GM18526 (cell line): ENCODE measurements around the gene GLRA3.

Experiments used
- POLR2A ChIP-seq: IDR thresholded peaks from 3 replicates; pipeline ENCODE4 v1.6.1; 2011; ENCODE audit not compliant: insufficient read length; ENCODE audit errors: extremely low read depth

GLRA3 gene

DNA sequence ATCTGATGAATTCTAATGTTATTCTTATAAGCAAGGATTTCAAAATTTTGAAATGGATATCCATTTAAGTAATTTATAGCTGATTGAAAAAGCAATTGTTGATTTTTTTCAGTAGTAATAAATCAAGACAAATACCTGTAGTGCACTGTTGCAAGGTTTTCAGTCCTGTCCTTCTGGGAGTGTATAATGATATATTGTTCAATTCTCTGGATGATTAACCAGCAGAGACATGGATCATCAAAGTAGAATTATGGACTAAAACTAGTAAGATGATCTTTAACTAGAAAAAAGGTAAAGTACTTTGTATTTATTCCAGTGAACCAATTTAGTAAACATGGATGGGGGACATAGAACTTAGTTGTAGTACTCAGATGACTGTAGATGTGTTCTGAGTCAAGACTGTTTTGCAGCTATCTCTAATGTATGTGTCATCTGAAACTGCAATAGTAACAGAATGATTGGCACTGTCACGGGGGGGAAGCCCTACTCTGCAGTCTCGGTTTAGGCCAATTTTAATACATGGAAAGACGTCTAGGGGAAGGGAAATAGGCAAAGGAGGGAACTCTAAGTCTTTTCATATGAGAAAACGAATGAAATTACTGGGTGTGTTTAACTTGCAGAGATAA is 121.9 kb downstream of the GLRA3 start:
- no peak for TF ChIP-seq POLR2A

DNA sequence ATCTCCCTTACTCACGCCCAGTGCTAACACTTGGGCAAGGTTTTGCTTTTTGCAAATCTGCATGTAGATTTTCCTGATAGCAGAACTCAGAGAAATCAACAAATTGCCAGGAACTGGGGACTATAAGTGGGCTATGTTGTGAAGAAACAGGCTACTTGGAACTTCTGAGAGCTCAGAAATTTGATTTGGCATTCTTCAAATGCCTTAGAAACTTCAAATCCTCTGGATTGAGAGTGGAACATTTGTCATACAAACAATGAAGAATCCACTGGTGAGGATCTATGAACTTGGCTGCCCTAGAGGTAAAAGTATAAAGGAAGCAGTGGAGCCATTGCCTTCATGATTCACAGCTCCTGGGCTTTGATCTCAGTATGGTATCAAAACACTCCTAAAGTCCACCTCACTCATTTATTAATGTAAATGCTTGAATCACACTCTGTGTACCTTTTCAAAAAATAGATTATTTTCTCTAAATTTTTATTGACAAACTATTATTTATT is 126.0 kb downstream of the GLRA3 start:
- no peak for TF ChIP-seq POLR2A

DNA sequence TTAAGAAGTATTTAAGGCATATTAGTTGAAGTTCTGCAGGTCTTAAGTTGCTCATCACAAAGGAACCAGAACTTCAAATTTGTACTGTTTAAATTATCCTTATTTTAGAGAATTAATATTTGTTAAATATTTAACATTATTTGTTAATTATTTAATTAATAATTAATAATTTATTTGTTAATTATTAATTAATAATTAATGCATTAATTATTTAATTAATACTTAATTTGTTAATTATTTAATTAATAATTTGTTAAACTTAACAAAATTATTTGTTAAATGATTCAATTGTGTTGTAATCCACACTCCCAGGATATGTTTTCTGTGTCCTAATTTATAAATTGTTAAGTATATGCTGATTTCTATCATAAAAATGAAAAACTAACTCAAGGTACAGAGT is 129.4 kb downstream of the GLRA3 start:
- no peak for TF ChIP-seq POLR2A

DNA sequence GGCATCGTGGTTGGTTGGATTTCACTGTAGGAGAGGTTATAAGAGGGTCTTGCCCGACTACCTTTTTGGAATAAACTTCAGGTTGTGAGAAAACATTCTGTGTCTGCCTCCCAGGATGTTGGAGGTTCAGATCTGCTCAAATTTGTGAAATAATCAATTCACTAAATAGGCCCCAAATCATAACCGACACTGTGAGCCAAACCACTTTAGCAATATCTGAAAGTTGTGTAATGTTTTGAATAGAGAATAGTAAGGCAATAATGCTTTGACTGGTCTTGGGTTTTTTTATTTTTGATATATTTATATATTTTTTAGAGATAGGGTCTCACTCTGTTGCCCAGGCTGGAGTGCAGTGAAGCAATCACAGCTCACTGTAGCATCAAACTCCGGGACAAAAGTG is 131.2 kb downstream of the GLRA3 start:
- TF ChIP-seq POLR2A: no peak

DNA sequence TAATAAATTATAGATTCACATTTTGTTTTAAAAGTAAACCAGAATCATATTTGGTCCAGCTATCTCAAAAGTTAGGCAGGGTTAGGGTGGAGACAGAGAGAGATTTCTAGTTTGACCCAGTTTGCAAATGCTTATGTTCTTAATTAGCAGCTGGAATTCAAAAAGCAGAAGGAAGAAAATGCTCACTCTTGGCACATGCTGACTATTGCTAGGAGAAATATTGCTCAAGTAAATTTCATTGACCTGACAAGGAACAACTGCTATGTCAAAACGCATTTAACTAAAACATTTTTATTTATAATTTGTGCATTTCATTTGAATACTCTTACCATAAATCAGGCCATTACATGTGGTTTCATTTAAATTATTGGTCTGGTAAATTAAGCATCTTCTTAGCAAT is 131.8 kb downstream of the GLRA3 start:
- TF ChIP-seq POLR2A: no peak

DNA sequence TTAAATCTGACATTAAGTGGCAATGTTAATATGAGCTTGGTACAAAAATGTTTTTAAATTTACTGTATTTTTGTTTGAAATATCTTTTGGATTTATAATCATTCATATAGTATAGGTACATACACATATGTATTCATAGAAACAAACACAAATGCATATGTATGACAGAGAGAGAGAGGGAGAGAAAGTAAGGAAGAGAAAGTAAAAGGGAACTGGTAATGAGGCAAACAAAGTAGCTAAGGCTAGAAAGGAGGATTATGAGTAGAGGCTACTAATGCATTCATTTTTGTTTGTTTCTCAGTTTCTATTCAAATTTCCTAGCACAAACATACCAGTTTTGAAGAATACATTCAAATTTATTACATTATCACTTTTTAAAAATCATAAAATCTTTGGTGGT is 132.4 kb downstream of the GLRA3 start:
- no peak for TF ChIP-seq POLR2A

DNA sequence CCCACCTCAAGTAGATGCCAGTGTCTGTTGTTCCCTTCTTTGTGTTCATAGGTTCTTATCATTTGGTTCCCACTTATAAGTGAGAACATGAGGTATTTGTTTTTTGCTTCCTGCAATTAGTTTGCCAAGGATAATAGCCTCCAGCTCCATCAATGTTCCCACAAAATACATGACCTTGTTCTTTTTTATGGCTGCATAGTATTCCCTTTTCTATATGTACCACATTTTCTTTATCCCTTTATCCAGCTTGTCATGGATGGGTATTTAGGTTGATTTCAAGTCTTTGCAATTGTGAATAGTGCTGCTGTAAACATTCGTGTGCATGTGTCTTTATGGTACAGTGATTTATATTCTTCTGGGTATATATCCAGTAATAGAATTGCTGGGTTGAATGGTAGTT is 138.4 kb downstream of the GLRA3 start:
- TF ChIP-seq POLR2A: no peak

DNA sequence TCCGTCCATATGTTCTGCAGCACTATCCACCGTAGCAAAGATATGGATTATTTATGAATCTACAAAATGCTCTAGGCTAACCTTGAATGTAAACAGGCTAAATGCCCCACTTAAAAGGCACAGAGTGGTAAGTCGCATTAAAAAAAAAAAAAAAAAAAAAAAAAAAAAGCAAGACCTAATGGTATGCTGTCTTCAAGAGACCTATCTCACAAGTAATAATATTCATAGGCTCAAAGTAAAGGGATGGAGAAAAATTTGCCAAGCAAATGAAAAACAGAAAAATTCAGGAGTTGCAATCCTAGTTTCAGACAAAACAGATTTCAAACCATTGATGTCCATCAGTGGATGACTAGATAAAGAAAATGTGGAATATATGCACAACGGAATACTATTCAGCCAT is 139.4 kb downstream of the GLRA3 start:
- TF ChIP-seq POLR2A: no peak

DNA sequence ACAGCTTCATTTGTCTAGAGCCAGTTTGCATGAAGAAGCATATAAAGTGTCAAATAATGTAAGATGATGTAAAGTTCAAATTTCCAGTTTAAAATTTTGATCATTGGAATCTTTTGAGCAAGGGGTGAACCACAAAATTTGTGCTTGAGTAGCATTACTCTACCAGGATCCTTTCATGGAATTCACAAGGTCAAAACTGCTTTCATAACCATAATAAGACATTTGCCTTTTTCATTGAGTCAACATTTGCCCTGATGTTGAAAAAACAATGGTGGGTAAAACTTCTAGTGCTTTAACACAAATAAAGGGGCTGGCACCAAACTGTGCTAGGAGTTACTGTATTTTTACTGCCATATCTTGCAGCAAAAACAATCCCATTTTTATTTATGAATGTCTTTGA is 142.2 kb downstream of the GLRA3 start:
- no peak for TF ChIP-seq POLR2A

DNA sequence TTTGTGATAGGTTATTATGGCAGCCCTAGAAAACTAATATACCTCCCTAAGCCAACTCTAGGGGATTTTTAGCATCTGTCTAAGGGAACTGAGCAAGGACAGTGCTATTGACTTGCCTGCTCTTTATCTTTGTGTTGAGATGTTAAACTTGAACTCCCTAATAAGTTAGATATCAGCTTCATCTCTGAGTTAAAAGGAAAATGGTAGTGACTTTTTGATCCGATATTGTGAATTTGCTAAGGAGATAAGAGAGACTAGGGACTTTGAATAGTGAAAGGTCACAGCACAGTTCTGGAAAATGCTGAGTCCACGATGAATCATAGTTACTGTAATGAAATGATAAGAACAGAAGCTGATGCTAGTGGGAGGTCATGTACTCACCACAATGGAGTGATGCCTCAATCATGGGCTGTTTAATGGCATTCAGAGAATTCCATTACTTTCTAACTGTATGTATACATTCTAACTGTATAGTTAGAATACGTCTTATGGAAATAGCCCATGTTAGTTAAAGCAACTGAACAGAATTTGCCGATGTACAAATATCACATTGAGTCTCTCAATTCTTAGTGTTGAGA is 147.2 kb downstream of the GLRA3 start:
- no peak for TF ChIP-seq POLR2A

DNA sequence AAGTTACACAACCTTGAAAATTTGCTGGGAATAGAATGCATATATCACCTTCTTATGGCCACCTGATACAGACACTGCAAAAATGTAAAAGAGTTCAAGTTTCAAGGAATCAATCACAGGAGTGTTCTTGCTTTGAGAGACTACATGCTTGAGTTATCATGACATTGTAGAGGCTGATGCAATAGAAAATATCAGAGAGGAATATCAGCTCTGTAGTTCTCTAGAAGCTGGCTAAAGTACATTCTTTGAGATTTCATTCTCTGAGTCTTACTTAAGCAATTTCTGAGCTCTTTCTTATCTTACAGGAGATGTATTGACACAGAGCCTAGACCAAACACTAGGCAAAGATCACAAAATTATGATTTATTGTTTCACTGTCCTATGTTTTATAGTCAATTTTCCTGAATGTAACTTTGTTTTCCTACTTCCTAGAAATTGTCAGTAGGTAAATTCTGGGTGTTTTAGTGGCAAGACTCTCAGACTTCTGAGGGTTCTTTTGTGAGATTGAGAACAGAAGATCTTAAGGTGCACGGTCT is 154.7 kb downstream of the GLRA3 start:
- TF ChIP-seq POLR2A: no peak

DNA sequence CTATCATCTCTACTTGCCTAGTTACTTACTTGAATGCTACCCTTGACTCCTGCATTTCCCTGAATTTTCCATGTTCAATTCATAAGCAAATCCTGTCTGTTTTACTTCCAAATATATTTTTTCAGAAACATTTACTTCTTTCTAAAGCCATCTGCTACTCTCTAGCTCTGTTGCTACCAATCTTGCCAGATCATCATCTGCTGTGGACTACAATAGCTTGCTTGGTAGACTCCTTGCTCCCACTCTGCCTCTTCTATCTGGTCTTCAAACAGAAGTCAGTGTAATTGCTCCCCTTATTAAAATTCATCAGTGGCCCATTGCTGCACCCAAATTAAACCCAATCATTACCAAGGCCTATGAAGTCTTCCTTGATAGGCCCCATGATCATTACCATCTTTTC is 155.2 kb downstream of the GLRA3 start:
- no peak for TF ChIP-seq POLR2A

DNA sequence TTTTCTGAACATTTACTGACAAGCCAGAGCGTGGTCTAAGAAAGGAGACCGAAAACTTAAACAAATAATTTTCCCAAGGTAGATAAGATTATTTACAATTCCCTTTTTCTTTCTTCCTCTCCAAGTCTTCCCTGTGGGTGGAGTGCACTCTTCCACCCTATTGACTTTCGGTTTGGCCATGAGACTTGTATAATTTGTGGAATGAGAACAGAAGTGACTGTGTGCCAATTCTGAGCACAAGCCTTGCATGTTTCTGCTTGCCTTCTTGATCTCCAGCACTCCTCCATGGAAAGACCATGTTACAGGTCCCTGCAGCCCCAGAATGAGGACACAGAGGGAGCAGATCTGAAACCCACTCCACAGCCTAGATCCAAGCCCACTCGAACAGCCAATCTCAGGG is 156.8 kb downstream of the GLRA3 start:
- no peak for TF ChIP-seq POLR2A

DNA sequence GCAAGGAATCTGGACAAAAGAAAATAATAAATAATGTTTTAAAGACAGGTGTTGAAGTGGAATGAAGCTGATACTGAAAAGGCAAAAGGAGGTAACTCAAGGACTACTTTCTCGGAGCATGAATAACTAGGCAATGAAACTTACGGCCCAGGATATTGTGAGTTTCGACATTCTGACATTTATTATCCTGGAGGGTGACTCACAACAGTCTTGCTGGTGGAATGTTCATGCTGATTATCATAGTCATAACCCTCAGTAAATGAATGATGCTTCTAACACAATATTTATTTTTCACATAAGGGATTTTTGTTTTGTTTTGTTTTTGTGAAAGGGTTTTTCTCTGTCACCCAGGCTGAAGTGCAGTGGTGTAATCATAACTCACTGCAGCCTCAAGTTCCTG is 159.8 kb downstream of the GLRA3 start:
- no peak for TF ChIP-seq POLR2A

DNA sequence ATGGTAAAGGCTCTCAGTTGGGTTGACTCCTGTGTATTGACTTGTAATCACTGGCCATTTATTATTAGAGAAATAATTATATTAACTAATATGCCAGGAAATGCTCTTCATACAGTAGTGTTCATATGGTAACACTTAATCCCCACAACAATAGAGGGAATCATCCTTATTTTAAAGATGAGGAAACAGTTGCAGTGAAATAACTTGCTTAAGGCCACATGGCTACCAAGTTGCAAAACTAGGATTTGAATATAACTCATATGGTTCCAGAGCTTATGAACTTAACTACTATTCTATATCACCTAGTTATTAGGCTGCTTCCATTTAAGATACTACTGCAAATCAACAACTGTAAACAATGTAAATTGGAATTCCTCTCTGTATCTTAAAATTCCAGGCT is 163.2 kb downstream of the GLRA3 start:
- no peak for TF ChIP-seq POLR2A

DNA sequence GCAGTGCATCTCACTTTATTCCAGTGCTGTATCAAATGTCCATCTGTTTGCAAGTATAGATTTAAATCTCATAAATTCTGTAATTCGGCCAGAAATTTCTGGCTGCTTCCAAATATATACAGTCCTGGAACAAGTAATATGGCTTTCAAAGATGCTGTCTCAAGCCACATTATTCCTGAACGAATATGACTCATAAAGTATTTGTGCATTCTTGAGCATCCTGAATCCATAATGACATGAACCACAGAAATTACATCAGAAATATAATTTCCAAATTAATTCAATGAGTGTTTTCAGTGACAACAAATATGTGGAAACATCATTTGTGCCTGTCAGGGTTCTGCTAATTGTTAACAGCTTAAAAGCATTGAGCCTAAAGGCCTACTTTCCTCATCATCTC is 165.8 kb downstream of the GLRA3 start:
- no peak for TF ChIP-seq POLR2A

DNA sequence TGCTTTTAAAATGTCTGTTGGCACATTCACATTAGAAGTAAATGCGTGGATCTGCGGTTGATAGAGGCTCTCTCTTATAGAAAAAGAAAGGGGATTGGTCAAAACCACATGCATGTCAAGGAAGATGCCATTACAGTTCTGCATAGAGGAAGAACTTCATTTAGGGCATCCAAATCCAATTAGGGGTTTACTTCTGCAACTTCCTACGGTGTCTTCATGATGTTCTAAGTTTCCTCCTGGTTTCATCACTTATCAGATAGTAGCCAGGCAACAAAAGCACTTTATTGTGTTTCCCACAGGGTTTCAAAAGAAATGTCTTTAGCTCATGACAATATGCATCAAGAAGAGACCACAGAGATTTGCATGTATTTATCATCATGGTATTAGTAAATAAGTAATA is 170.8 kb downstream of the GLRA3 start:
- TF ChIP-seq POLR2A: no peak
